A549 treated with Hydrocortisone at 1 μM for 4 hours (cell line): ENCODE results near the gene MYADML2. TPM values are rescaled to one million over a fixed set of nuclear protein-coding genes. Genes with fewer than 3 reads are reported as not detected.

Source experiments
- total RNA-seq: library from RNA; stranded (reverse); fragments of 200-300 nt; extraction: Qiagen RNA extraction; gene quantifications from 5 replicates; pipeline ENCODE4 v1.2.3, GENCODE V29; 2022

Gene MYADML2
- not detected in 5 replicates for total RNA-seq

GRCh38 chr17:81947189-81947588, at the start of gene MYADML2:
Gene MYADML2 (minus strand): TSS chr17:81947233. CDS start chr17:81941741, 5,492 bp downstream.

GRCh38 chr17:81977211-81977808, 30.3 kb upstream of the MYADML2 start, which contains the start of gene ASPSCR1:
Gene ASPSCR1 (plus strand): TSS chr17:81977629. CDS start chr17:81977647, 18 bp downstream.

GRCh38 chr17:81961087-81961511, 14.1 kb upstream of the MYADML2 start, which contains the start of gene NOTUM:
Gene NOTUM (minus strand): TSS chr17:81961187. CDS start chr17:81960909, 278 bp downstream.

GRCh38 chr17:81927653-81928543, 19.1 kb downstream of the MYADML2 start, which contains the start of gene MAFG:
Gene MAFG (minus strand): TSS chr17:81927735. CDS start chr17:81923185, 4,550 bp downstream.

GRCh38 chr17:81917565-81918332, 29.3 kb downstream of the MYADML2 start, which contains the start of gene SIRT7:
Gene SIRT7 (minus strand): TSS chr17:81918176. CDS start chr17:81918131, 45 bp downstream.

GRCh38 chr17:81911277-81911961, 35.6 kb downstream of the MYADML2 start, which contains the start of gene PCYT2:
Gene PCYT2 (minus strand): TSS chr17:81911399. CDS start chr17:81911355, 44 bp downstream.

GRCh38 chr17:81902023-81902652, 44.9 kb downstream of the MYADML2 start, which contains the start of gene NPB:
Gene NPB (plus strand): TSS chr17:81902238. CDS start chr17:81902278, 40 bp downstream.

Other genes starting within 250 kb of the MYADML2 start
- 207 to 319 TPM (median 292 TPM) in 5 replicates for gene MRPL12, start 243.9 kb downstream of the MYADML2 start, total RNA-seq
- 31.5 to 44.9 TPM (median 40.7 TPM) in 5 replicates for gene SLC25A10, start 234.9 kb downstream of the MYADML2 start, total RNA-seq
- 0.08 to 0.47 TPM (median 0.30 TPM) in 5 replicates for gene GCGR, start 143.1 kb downstream of the MYADML2 start, total RNA-seq
- gene MCRIP1, start 113.9 kb downstream of the MYADML2 start, total RNA-seq: 82.0 to 105 TPM (median 93.6 TPM) in 5 replicates
- 0.15 to 0.39 TPM (median 0.22 TPM) in 4 of 5 replicates, not detected in the other for gene PPP1R27, start 112.2 kb downstream of the MYADML2 start, total RNA-seq
- 666 to 810 TPM (median 679 TPM) in 5 replicates for gene P4HB, start 86.7 kb downstream of the MYADML2 start, total RNA-seq
- gene ARHGDIA, start 75.9 kb downstream of the MYADML2 start, total RNA-seq: 561 to 665 TPM (median 634 TPM) in 5 replicates
- gene ALYREF, start 55.6 kb downstream of the MYADML2 start, total RNA-seq: 171 to 247 TPM (median 233 TPM) in 5 replicates
- gene ANAPC11, start 55.5 kb downstream of the MYADML2 start, total RNA-seq: 179 to 295 TPM (median 289 TPM) in 5 replicates
- gene NPB, start 45.0 kb downstream of the MYADML2 start, total RNA-seq: 0.36 to 0.59 TPM (median 0.53 TPM) in 5 replicates
- gene PCYT2, start 35.8 kb downstream of the MYADML2 start, total RNA-seq: 14.4 to 17.4 TPM (median 16.9 TPM) in 5 replicates
- 32.8 to 46.8 TPM (median 42.2 TPM) in 5 replicates for gene SIRT7, start 29.1 kb downstream of the MYADML2 start, total RNA-seq
- 28.2 to 33.6 TPM (median 29.0 TPM) in 5 replicates for gene MAFG, start 19.5 kb downstream of the MYADML2 start, total RNA-seq
- 68.6 to 86.8 TPM (median 85.6 TPM) in 5 replicates for gene PYCR1, start 9.9 kb downstream of the MYADML2 start, total RNA-seq
- 0.14 to 0.37 TPM (median 0.35 TPM) in 5 replicates for gene NOTUM, start 14.0 kb upstream of the MYADML2 start, total RNA-seq
- 20.7 to 30.1 TPM (median 27.2 TPM) in 5 replicates for gene ASPSCR1, start 30.4 kb upstream of the MYADML2 start, total RNA-seq
- gene CENPX, start 75.6 kb upstream of the MYADML2 start, total RNA-seq: 123 to 204 TPM (median 184 TPM) in 5 replicates
- 11.0 to 15.6 TPM (median 13.4 TPM) in 5 replicates for gene LRRC45, start 76.1 kb upstream of the MYADML2 start, total RNA-seq
- gene RAC3, start 84.4 kb upstream of the MYADML2 start, total RNA-seq: 25.9 to 40.2 TPM (median 36.1 TPM) in 5 replicates
- 61.0 to 102 TPM (median 96.9 TPM) in 5 replicates for gene DCXR, start 90.5 kb upstream of the MYADML2 start, total RNA-seq
- gene RFNG, start 104.6 kb upstream of the MYADML2 start, total RNA-seq: 18.5 to 24.7 TPM (median 23.0 TPM) in 5 replicates
- 114 to 145 TPM (median 137 TPM) in 5 replicates for gene GPS1, start 104.7 kb upstream of the MYADML2 start, total RNA-seq
- 76.1 to 141 TPM (median 135 TPM) in 5 replicates for gene DUS1L, start 118.6 kb upstream of the MYADML2 start, total RNA-seq
- gene FASN, start 151.0 kb upstream of the MYADML2 start, total RNA-seq: 132 to 142 TPM (median 139 TPM) in 5 replicates